Heart right ventricle (tissue), 16 donors: ENCODE results near the gene CLEC4M. TPM values are rescaled to one million over a fixed set of nuclear protein-coding genes. Genes with fewer than 3 reads are reported as not detected.
A peak's percentile ranks its signal among the peaks of the same experiment; 100 is the strongest.

Experiments used
- ATAC-seq, 8 donors: fragments of 200-7000 bp; cut with Tn5 transposase; one replicate each; pipeline ENCODE4 v1.9.1; 2020; ENCODE audit warnings: mild to moderate bottlenecking in 8 of 8, moderate library complexity in 8 of 8, moderate number of reproducible peaks in 1 of 8
- DNase-seq, 2 donors: peaks; one replicate each; pipeline ENCODE4 v3.0.0-alpha.2; 2020
- H3K27ac ChIP-seq, 10 donors: fragments of 200-600 bp; sonication (generic) in 2 of 10; one replicate each; pipeline versions ENCODE4 v1.5.0 to v1.8.0; 2020 to 2022; ENCODE audit warnings: mild to moderate bottlenecking in 3 of 10
- H3K27me3 ChIP-seq, 7 donors: fragments of 200-600 bp; one replicate each; pipeline ENCODE4 v1.8.0; 2021 to 2022; ENCODE audit warnings: mild to moderate bottlenecking in 2 of 7
- H3K36me3 ChIP-seq, 9 donors: fragments of 200-600 bp; sonication (generic) in 1 of 9; one replicate each; pipeline versions ENCODE4 v1.5.0 to v1.8.0; 2020 to 2022; ENCODE audit warnings: mild to moderate bottlenecking in 2 of 9
- H3K4me1 ChIP-seq, 9 donors: fragments of 200-600 bp; sonication (generic) in 1 of 9; one replicate each; pipeline versions ENCODE4 v1.5.0 to v1.8.0; 2020 to 2022; ENCODE audit warnings: mild to moderate bottlenecking in 4 of 9
- H3K4me3 ChIP-seq, 10 donors: fragments of 200-600 bp; sonication (generic) in 2 of 10; one replicate each; pipeline versions ENCODE4 v1.5.0 to v1.8.0; 2020 to 2022; ENCODE audit warnings: mild to moderate bottlenecking in 7 of 10, moderate library complexity in 2 of 10
- H3K9me3 ChIP-seq, 11 donors: fragments of 200-600 bp in 10 of 11; sonication (generic) in 2 of 11; one replicate each; pipeline versions ENCODE4 v1.5.0 to v1.8.0; 2013 to 2022; ENCODE audit warnings: mild to moderate bottlenecking in 2 of 11, control low read depth in 1 of 11, moderate library complexity in 1 of 11
- CTCF ChIP-seq, 9 donors: fragments of 200-600 bp; sonication (generic) in 2 of 9; IDR thresholded peaks; one replicate each; pipeline versions ENCODE4 v1.5.0 to v1.8.0; 2021 to 2022; ENCODE audit warnings: antibody characterized with exemption in 9 of 9, mild to moderate bottlenecking in 5 of 9, moderate library complexity in 1 of 9
- WGBS, 2 donors: extraction: QIAGEN DNeasy Blood & Tissue Kit; methylation state at CpG; one replicate each; pipeline ENCODE4 v1.1.7; 2013; ENCODE audit warnings: inconsistent platforms in 1 of 2; 5-methylcytosine and 5-hydroxymethylcytosine counted together
- intact Hi-C, 10 donors: fragments of 100-400 bp; cut with DNase I; formaldehyde crosslinking; loops; one replicate each; pipeline versions ENCODE4 v1.11.1 to v1.14.2; 2022
- polyA plus RNA-seq, 2 donors: library from polyadenylated mRNA; stranded (reverse); fragments of 200-250 nt; gene quantifications; one replicate each; pipeline ENCODE4 v1.2.3, GENCODE V29; 2013
- total RNA-seq, 10 donors: library from RNA; stranded (reverse); fragmentation: NEBNext Ultra II Directional in 3 of 10; extraction: Animal tissue kit (Norgen Biotek cat#: 25700) in 3 of 10; gene quantifications; one replicate each; pipeline versions ENCODE4 v1.2.1 to v1.2.4, GENCODE V29; 2021 to 2023
- donor health status: Arrhythmogenic right ventricular cardiomyopathy.
- donor health status: ischemic (EF 13 %, LVEDD 7.1; RV severe dilation, severe dysfunction).
- donor health status: healthy with polysubstance abuse.
- donor health status: DM: no; HTN: yes; CAD: no.
- donor health status: DM: no; HTN: no; CAD: no.
- donor health status: ischemic (EF 25% LVEDD 6.9; RV normal size, moderate dysfunction).
- donor health status: ischemic (EF 25% LVEDD 5.7; RV mildly dilated, moderate dysfunction).
- donor health status: healthy.
- donor health status: DM: yes; HTN: yes; CAD: no.
- donor health status: Ischemic cardiomyopathy.
- donor health status: ischemic (EF 35%, LVEDD 5.7; RV mildly dilated, moderate dysfunction).
- donor health status: nonischemic (EF 11% LVEDD 7.7; RV severe dilation, severe dysfunction).
- donor health status: DM: yes; HTN: yes; CAD: no.
- donor health status: PGD.
- donor health status: ischemic (EF 29% LVEDD 5.4; RV normal size, mild dysfunction).
- donor health status: nonischemic (EF 23%, LVEDD 6.1; RV moderate dilation, normal function).

The CLEC4M gene
- total and polyA plus RNA-seq, 12 donors = not detected

DNA sequence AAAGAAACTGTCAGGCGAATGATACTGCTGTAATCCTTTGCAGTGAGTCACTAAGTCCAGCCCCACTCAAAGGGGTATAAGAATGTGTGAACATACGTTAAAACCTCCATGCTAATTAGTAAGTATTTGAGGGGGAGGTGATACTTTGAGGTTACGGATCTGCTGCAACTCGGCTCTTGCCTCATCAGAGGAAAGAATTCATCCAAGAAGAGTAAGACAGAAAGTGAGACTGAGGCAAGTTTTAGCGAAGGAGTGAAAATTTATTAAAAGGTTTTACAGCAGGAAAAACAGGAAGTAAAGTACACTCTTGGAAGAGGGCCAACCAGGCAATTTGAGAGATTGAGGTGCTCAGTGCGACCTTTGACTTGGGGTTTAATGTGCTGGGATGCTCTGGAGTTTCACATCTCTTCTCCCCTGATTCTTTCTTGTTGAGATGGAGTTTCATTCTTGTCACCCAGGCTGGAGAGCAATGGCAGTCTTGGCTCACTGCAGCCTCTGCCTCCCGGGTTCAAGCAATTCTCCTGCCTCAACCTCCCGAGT, 9.8 kb downstream of the CLEC4M start:
- no peaks in the 10 kb centered on the region for H3K9me3 ChIP-seq
- peaks cover 0 to 11% (median 0%) of the 10 kb centered on the region in 9 donors for H3K4me1 ChIP-seq
- ATAC-seq = no peak
- H3K27me3 ChIP-seq = peaks cover 0 to 42% (median 20%) of the 10 kb centered on the region in 7 donors
- no peak for DNase-seq
- no peaks in the 10 kb centered on the region for H3K36me3 ChIP-seq
- intact Hi-C loops = no loop called here
- no peak for TF ChIP-seq CTCF (IDR thresholded peaks at IDR 0.05)
- no peak overlapping the region for H3K27ac ChIP-seq
- H3K4me3 ChIP-seq = no peak overlapping the region
- 47 to 52% methylated on average over 8 of the region's 8 CpGs for WGBS, 2 donors

DNA sequence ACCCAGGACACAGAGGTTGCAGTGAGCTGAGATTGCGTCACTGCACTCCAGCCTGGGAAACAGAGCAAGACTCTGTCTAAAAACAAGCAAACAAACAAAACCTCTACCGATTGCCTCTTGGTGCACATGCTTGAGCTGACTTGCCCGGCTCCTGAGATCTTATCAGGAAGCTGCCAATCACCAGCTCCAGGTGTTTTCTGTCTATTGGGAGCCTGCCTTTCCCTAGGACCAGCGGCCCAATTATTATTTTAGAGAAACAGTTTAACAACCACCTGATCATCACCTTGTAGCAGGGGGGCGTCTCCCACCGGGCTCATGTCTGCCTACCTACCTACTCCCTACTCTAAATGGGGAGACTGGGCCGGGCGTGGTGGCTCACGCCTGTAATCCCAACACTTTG, 10.8 kb downstream of the CLEC4M start:
- no peak for ATAC-seq
- H3K9me3 ChIP-seq = no peaks in the 10 kb centered on the region
- TF ChIP-seq CTCF (IDR thresholded peaks at IDR 0.05) = no peak
- H3K36me3 ChIP-seq = no peaks in the 10 kb centered on the region
- DNase-seq = no peak
- peaks cover 0 to 11% (median 0%) of the 10 kb centered on the region in 9 donors for H3K4me1 ChIP-seq
- intact Hi-C loops = no loop called here
- 61 to 67% methylated on average over 9 of the region's 9 CpGs for WGBS, 2 donors
- H3K27ac ChIP-seq = no peak overlapping the region
- H3K27me3 ChIP-seq = peaks cover 0 to 39% (median 20%) of the 10 kb centered on the region in 7 donors
- H3K4me3 ChIP-seq = no peak overlapping the region

- intact Hi-C loops = no loop called here
- Histone ChIP-seq H3K4me1 (peaks cover 0 to 11% (median 0%) of the 10 kb centered on the region in 9 donors), H3K27me3 (peaks cover 0 to 44% (median 31%) of the 10 kb centered on the region in 7 donors), H3K9me3 (no peaks in the 10 kb centered on the region), H3K36me3 (no peaks in the 10 kb centered on the region), H3K27ac (no peak overlapping the region), H3K4me3 (no peak overlapping the region)
- no peak for TF ChIP-seq CTCF (IDR thresholded peaks at IDR 0.05)
- ATAC-seq (no peak), DNase-seq (no peak)
- 89 to 93% methylated on average over 9 of the region's 9 CpGs for WGBS, 2 donors
These were observed 12.7 kb downstream of the CLEC4M start for GRCh38 chr19:7775761-7776160.

DNA sequence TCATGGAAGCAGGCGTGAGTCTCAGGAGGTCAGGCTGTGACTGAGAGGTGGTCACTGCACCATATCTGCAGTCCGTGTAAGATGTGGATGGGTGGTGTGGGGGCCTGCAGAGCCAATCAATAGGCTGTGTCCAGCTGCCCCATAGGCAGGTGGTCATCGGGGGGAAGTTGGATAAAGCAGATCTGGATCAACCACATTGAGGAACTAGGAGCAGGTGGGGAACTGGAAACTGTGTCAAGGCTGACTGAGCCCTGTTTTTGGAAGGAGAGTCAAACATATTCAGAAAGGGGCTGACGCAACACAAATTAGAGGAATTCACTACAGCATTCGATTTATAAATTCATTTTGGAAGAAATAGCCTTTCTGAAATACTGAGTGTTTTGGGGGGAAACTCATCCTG, 15.0 kb downstream of the CLEC4M start:
- Histone ChIP-seq H3K4me3 (no peak overlapping the region), H3K9me3 (no peaks in the 10 kb centered on the region), H3K27me3 (peaks cover 0 to 54% (median 40%) of the 10 kb centered on the region in 7 donors), H3K36me3 (no peaks in the 10 kb centered on the region), H3K4me1 (peaks cover 0 to 3% (median 0%) of the 10 kb centered on the region in 9 donors), H3K27ac (peak overlapping the region in 1 of 10 donors; percentile 1)
- 67 to 69% methylated on average over 5 of the region's 5 CpGs for WGBS, 2 donors
- DNase-seq (peak in 1 of 2 donors; percentile 18), ATAC-seq (peak in 4 of 8 donors; percentile 42 to 75 (median 60))
- intact Hi-C loops = no loop called here
- TF ChIP-seq CTCF (IDR thresholded peaks at IDR 0.05) = no peak
